Activated CD4-positive, alpha-beta T cell treated with anti-CD3 and anti-CD28 coated beads, Interleukin-2, Interleukin-6, amounts not matched to agents 100 ng/mL and 50 ng/mL, durations not matched to agents 16 hours and 8 hours (primary cell): Measurements from ENCODE around the gene MARCHF6.
"Not testable (repeated sequence)": the region's sequence is repeated elsewhere in the genome, so short reads cannot be mapped to it uniquely, and the experiment has no call there.

Experiments used
- DNase-seq: peaks from one replicate; pipeline ENCODE4 v3.0.0-alpha.2; 2020

MARCHF6 gene

GRCh38 chr5:10323588-10324488 lies 29.7 kb upstream of the MARCHF6 start:
- DNase-seq: no peak

- DNase-seq: no peak
Measured at GRCh38 chr5:10324518-10325370, 28.8 kb upstream of the MARCHF6 start.

GRCh38 chr5:10328323-10328722 lies 25.2 kb upstream of the MARCHF6 start:
- no peak for DNase-seq

GRCh38 chr5:10329446-10329819 lies 24.1 kb upstream of the MARCHF6 start:
- DNase-seq: no peak

GRCh38 chr5:10329820-10330481 lies 23.5 kb upstream of the MARCHF6 start:
- no peak for DNase-seq

GRCh38 chr5:10330511-10331230 lies 22.8 kb upstream of the MARCHF6 start:
- no peak for DNase-seq

- no peak for DNase-seq
Measured at GRCh38 chr5:10331341-10331796, 22.1 kb upstream of the MARCHF6 start.

GRCh38 chr5:10332301-10332700 lies 21.2 kb upstream of the MARCHF6 start:
- DNase-seq: no peak

GRCh38 chr5:10333154-10334006 lies 20.1 kb upstream of the MARCHF6 start:
- no peak for DNase-seq

GRCh38 chr5:10334831-10335230 lies 18.7 kb upstream of the MARCHF6 start:
- DNase-seq: no peak

- no peak for DNase-seq
Measured at GRCh38 chr5:10335711-10336470, 17.6 kb upstream of the MARCHF6 start.

GRCh38 chr5:10337107-10337506 lies 16.4 kb upstream of the MARCHF6 start:
- DNase-seq: no peak

GRCh38 chr5:10337986-10338385 lies 15.5 kb upstream of the MARCHF6 start:
- no peak for DNase-seq

- DNase-seq: no peak
Measured at GRCh38 chr5:10338686-10339057, 14.8 kb upstream of the MARCHF6 start.

- DNase-seq: no peak
Measured at GRCh38 chr5:10339058-10339811, 14.3 kb upstream of the MARCHF6 start.

GRCh38 chr5:10339958-10340357 lies 13.5 kb upstream of the MARCHF6 start:
- DNase-seq: no peak

GRCh38 chr5:10343486-10343885 lies 10.0 kb upstream of the MARCHF6 start:
- no peak for DNase-seq

GRCh38 chr5:10344461-10345106 lies 8.9 kb upstream of the MARCHF6 start:
- not testable (repeated sequence) for DNase-seq

- DNase-seq: no peak
Measured at GRCh38 chr5:10348258-10348657, 5.2 kb upstream of the MARCHF6 start.
